GM21390 (cell line): ENCODE results near the gene ATP13A5.

Experiments used
- ATAC-seq: cut with Tn5 transposase; IDR thresholded peaks from one replicate; pipeline ENCODE4 v1.9.1; 2021; ENCODE audit not compliant: unreplicated experiment

Gene ATP13A5

GRCh38 chr3:193270451-193270850 is 108.1 kb downstream of the ATP13A5 start:
- ATAC-seq: no peak

- no peak for ATAC-seq
These were observed 109.1 kb downstream of the ATP13A5 start for GRCh38 chr3:193269343-193270028.

DNA sequence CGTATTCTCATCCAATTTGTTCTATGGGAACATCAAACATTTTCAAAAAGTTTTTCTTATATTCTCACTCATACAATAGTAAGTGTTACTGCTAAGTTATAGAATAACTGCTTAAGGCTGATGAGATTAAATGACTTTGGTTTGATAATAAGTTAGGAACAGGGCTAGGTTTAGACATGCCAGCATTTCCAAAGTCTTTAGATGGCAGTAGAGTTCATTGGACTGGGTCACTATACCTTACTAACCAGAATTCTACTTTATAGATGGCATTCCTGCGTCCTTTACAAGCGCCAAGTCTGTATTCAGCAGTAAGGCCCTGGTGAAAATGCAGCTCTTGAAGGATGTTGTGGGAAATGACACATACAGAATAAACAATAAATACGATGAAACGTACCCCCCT is 115.8 kb downstream of the ATP13A5 start:
- no peak for ATAC-seq

DNA sequence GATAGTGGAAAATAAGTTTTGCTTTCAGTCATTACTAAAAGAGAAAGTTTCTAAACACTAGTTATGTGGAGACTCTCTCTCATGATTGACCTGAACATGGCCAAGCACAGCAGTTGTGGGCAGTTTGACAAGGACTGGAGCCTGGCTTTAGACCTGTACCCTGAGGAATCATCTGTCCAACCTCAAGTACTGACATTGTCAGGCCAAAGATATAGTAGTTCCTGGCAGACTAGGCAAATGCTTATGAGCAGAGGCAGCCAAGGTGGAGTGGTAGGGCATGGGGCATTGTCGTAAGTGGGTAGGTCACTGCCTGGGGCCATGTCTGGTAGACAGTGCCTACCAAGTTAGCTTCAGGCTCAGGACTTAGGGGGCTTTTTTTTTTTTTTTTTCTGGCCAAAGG is 116.6 kb downstream of the ATP13A5 start:
- ATAC-seq: no peak

DNA sequence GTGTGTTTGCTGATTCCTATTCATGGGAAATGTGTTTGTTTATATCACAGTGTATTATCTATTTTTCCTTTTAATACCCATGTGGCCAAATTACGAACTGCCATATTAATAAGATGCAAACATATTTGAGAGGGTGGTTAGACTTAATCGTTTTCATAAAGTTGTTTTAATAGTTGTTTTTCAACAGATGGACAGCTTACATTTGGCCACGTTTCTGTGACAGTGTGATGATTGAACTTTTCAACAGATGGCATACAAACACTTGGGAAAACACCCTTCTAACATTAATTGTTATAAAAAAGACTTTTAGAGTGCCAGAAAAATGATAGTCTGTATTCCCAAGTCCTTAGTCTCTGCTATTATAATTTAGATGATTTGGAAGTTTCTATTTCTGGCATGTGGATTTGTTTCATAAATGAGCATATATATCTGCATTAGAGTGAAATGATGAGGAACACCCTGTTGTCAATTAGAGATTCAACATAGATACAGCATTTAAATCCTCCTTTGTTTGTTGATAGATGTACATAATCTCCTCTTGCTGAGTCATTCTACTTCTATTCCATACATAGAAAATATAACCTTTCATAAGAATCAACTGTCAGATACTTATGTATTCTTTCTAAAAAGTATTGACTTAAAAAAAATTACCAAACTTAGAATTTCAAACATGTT is 124.4 kb downstream of the ATP13A5 start:
- no peak for ATAC-seq

GRCh38 chr3:193250492-193250891 is 128.1 kb downstream of the ATP13A5 start:
- ATAC-seq: no peak

- no peak for ATAC-seq
These were observed 129.6 kb downstream of the ATP13A5 start for GRCh38 chr3:193248848-193249468.

- no peak for ATAC-seq
These were observed 135.0 kb downstream of the ATP13A5 start for GRCh38 chr3:193243571-193243970.

DNA sequence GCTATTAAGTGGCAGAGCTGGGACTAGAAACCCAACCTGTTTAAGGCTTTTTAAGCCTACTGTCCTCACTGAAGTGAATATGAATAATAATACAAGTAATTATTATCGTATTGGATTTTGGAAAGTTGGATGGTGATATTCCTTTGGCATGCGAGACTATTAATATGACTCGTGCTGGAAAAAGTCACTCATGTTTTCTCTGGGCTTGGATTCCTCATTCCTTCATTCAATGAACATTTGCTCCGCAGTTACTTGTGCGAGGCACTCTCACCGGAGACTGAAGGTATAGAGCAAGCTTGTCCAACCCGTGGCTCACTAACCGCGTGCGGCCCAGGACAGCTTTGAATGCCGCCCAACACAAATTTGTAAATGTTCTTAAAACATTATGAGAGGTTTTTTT is 136.8 kb downstream of the ATP13A5 start:
- no peak for ATAC-seq

DNA sequence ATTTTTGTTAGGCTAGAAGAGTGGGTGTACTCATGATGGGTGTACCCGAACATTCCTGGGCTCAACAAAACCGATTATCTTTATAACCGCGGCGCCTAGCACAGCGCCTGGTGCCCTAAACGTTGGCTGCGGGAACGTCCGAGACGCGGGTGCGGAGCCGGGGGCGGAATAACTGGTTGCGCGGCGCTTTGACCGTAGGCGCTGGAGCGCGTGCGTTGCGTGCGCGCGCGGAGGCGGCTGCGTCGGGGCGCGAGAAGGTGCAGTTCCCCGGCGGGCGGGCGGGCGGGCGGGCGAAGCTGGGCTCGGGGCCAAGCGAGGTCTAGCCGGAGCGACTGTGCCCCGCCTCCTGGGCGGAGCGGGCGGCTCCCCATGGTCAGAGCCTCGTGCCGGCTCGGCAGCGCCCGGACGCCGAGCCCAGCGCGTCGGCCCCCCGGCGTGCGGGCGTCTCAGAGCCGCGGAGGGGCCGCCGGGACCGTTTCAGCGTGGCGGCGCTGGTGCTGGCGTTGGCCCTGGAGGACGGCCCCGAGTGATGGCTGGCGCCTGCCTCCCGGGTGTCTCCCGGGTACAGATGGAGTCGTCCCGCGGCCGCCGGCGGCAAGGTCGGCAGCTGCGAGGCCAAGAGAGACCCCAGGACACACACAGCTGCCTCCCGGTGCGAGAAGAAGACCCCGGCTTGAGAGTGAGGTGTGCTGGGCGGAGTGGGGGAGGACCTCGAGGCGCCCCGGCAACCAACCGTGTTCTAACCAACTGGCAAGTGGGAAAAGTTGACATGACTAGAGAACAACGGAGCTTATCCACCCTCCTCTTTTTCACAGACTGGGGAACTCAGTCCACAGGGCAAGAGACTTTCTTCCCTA is 137.5 kb downstream of the ATP13A5 start, which contains the start of gene PLAAT1:
TSS of gene PLAAT1 (plus strand) at position 373 of the 857 bp plus-strand sequence. CDS start 14,429 bp downstream, outside the sequence.
- peak; percentile 78 for ATAC-seq

- ATAC-seq: no peak
These were observed 138.1 kb downstream of the ATP13A5 start for GRCh38 chr3:193240436-193240849.

GRCh38 chr3:193237030-193237429 is 141.5 kb downstream of the ATP13A5 start:
- ATAC-seq: no peak

DNA sequence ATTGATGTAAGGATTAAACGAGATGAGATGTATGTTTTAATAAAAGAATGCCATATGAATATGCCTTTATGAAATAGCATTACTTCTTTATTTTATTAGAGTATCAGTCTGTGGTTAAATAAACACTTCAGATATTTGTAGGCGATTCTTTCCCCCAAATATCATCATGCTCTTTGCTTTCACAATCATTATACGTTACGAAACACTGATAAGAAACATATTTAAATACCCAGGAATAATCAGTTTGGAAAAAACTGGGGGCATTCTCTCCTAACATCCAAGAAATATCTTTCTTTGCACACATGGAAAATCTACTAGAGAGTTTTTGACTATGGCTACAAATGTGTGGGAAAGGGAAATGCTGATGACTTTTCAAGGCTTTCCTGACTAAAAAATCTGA is 142.0 kb downstream of the ATP13A5 start:
- no peak for ATAC-seq

DNA sequence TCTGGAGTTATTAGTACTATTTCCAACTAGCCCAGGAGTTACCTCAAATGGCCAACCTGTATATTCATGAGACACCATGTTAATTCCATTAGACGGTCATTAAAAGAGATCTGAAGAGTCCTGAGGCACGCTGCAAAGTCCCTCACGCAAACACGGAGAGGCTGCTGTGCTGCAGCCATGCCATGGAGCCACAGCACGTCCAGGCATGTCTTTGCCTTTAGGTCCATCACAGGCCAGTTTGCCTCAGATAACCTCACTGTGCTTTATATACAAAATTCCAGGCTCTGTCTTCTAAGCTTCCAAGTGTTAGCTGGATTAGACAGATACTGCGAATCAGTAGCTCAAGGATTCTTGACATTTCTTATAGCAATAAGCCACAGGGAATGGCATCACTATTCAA is 147.4 kb downstream of the ATP13A5 start:
- ATAC-seq: no peak

GRCh38 chr3:193230610-193231009 is 147.9 kb downstream of the ATP13A5 start:
- no peak for ATAC-seq

DNA sequence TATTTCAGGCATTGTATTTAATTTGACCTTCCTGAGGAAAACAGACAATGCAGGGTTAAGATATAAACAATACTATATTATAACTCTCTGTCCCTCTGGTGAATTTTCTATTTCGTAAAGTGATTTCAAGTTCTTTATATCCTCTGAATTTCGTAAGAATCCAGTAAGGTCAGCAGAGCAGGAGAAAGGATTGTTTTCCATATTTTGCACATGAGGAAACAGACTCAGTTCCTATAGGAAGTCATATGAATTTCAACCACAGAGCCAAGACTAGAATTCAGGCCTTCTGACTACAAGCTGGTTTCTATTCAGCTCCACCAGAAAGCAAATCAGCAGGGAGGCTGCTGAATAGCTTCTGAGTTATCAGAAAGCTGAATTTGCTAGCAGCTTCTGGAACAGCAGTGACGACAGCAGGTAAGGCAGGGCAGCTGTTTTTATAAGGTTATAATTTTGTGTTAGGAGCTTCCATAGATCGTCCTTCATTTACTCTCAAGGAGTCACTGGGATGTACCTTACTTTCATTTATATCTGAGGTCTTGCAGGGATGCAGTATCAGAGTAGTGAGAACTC is 148.6 kb downstream of the ATP13A5 start:
- no peak for ATAC-seq

DNA sequence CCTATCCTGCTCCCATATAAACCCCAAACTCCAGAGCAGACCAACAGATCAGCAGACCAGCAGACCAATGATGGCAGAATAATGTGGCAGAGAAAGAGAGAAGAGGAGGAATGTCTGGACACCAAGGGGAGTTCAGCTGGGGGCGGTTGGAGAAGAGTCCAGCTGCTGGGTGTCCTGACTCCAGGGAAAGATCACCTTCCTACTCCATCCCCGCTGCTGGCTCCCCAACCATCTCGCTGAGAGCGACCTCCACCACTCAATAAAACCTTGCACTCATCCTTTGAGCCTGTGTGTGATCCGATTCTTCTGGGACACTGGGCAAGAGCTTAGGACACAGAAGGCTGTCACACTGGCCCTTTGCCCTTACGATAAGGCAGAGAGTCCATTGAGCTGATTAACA is 150.3 kb downstream of the ATP13A5 start:
- no peak for ATAC-seq

GRCh38 chr3:193225302-193226125 is 153.0 kb downstream of the ATP13A5 start:
- ATAC-seq: no peak
